GM21576 (cell line): ENCODE data around the gene EPHA7.

Source experiments
- ATAC-seq: cut with Tn5 transposase; IDR thresholded peaks from one replicate; pipeline ENCODE4 v1.9.1; 2021; ENCODE audit warnings: mild to moderate bottlenecking, moderate library complexity; ENCODE audit not compliant: unreplicated experiment

EPHA7 gene

GRCh38 chr6:93419304-93420162 is at the start of gene EPHA7:
EPHA7 (minus strand) TSS chr6:93419559; CDS start chr6:93419341, 218 bp downstream.
- ATAC-seq: peak; percentile 86

- ATAC-seq: no peak
Measured at GRCh38 chr6:93468291-93468690, 48.9 kb upstream of the EPHA7 start.

GRCh38 chr6:93454533-93454932 is 35.2 kb upstream of the EPHA7 start:
- ATAC-seq: no peak

GRCh38 chr6:93453956-93454355 is 34.6 kb upstream of the EPHA7 start:
- peak; percentile 94 for ATAC-seq

GRCh38 chr6:93447874-93448273 is 28.5 kb upstream of the EPHA7 start:
- no peak for ATAC-seq

GRCh38 chr6:93437491-93437890 is 18.1 kb upstream of the EPHA7 start:
- no peak for ATAC-seq

- ATAC-seq: no peak
Measured at GRCh38 chr6:93433592-93433991, 14.2 kb upstream of the EPHA7 start.

- ATAC-seq: no peak
Measured at GRCh38 chr6:93424303-93425064, 5.1 kb upstream of the EPHA7 start.

- no peak for ATAC-seq
Measured at GRCh38 chr6:93423542-93423941, 4.2 kb upstream of the EPHA7 start.

GRCh38 chr6:93420163-93420795 is 920 bp upstream of the EPHA7 start:
- ATAC-seq: no peak

GRCh38 chr6:93418408-93419303 is 703 bp downstream of the EPHA7 start:
- ATAC-seq: peak; percentile 3

GRCh38 chr6:93418033-93418407 is 1.3 kb downstream of the EPHA7 start:
- ATAC-seq: no peak

- no peak for ATAC-seq
Measured at GRCh38 chr6:93417421-93418013, 1.8 kb downstream of the EPHA7 start.

- ATAC-seq: no peak
Measured at GRCh38 chr6:93416571-93417420, 2.6 kb downstream of the EPHA7 start.

GRCh38 chr6:93413190-93413589 is 6.2 kb downstream of the EPHA7 start:
- no peak for ATAC-seq

GRCh38 chr6:93412452-93412851 is 6.9 kb downstream of the EPHA7 start:
- ATAC-seq: no peak

- no peak for ATAC-seq
Measured at GRCh38 chr6:93407186-93407585, 12.2 kb downstream of the EPHA7 start.

- no peak for ATAC-seq
Measured at GRCh38 chr6:93403390-93403789, 16.0 kb downstream of the EPHA7 start.

GRCh38 chr6:93398723-93399122 is 20.6 kb downstream of the EPHA7 start:
- ATAC-seq: no peak
